Measurements from ENCODE around the gene ZNF44. TPM values are rescaled to one million over a fixed set of nuclear protein-coding genes. Genes with fewer than 3 reads are reported as not detected.

The ZNF44 gene
- total RNA-seq, 1 donor, result 5.2 TPM

DNA sequence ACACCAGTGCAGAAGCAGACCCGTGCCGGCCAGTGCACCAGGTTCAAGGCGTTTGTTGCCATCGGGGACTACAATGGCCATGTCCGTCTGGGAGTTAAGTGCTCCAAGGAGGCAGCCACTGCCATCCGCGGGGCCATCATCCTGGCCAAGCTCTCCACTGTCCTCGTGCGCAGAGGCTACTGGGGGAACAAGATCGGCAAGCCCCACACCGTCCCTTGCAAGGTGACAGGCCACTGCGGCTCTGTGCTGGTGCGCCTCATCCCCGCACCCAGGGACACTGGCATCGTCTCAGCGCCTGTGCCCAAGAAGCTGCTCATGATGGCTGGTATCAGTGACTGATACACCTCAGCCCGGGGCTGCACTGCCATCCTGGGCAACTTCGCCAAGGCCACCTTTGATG, 10.1 kb downstream of the ZNF44 start:
- DNase-seq (ENCODE audit: low read depth), result no peak
- TF ChIP-seq, protein P1, sequence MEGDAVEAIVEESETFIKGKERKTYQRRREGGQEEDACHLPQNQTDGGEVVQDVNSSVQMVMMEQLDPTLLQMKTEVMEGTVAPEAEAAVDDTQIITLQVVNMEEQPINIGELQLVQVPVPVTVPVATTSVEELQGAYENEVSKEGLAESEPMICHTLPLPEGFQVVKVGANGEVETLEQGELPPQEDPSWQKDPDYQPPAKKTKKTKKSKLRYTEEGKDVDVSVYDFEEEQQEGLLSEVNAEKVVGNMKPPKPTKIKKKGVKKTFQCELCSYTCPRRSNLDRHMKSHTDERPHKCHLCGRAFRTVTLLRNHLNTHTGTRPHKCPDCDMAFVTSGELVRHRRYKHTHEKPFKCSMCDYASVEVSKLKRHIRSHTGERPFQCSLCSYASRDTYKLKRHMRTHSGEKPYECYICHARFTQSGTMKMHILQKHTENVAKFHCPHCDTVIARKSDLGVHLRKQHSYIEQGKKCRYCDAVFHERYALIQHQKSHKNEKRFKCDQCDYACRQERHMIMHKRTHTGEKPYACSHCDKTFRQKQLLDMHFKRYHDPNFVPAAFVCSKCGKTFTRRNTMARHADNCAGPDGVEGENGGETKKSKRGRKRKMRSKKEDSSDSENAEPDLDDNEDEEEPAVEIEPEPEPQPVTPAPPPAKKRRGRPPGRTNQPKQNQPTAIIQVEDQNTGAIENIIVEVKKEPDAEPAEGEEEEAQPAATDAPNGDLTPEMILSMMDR (IDR thresholded peaks at IDR 0.05; ENCODE audit: insufficient read depth, low read depth, low read length), result no peak
- H3K4me3 ChIP-seq (ENCODE audit: low read depth, low read length), result no peak overlapping the region

DNA sequence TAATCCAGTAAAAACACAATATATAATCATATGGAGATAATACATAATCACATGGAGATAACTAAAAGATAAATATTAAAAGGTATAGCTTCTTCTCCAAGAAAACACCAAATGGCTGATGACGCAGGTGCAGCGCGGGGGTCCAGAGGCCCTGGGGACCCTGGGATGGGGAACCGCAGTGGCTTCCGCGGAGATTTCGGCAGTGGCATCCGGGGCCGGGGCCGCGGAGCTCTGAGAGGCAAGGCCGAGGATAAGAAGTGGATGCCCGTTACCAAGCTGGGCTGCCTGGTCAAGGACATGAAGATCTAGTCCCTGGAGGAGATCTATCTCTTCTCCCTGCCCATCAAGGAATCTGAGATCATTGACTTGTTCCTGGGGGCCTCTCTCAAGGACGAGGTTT, 10.5 kb downstream of the ZNF44 start:
- H3K4me3 ChIP-seq (ENCODE audit: low read depth, low read length), result no peak overlapping the region
- DNase-seq (ENCODE audit: low read depth), result no peak
- TF ChIP-seq, protein P1 (IDR thresholded peaks at IDR 0.05; ENCODE audit: insufficient read depth, low read depth, low read length), result no peak

DNA sequence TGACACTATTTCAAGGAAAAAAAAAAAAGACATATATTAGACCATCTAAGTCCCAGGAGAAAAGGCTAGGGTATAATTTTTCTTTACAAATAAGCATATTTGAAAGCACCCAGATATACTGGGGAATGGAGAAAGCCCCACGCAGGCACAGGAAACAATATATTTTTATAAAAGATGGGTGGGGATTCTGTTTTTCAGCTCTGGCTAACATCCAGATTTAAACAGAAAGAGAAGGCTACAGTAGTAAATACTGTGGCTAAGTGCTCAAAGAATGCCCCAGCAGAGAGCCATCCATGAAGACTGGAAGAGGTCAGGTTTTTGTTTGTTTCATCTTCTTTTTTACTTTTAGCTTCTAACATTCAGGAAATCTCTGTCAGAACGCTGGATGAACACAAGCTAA, 16.0 kb downstream of the ZNF44 start:
- DNase-seq (ENCODE audit: low read depth), result no peak
- TF ChIP-seq, protein P1 (IDR thresholded peaks at IDR 0.05; ENCODE audit: insufficient read depth, low read depth, low read length), result no peak

DNA sequence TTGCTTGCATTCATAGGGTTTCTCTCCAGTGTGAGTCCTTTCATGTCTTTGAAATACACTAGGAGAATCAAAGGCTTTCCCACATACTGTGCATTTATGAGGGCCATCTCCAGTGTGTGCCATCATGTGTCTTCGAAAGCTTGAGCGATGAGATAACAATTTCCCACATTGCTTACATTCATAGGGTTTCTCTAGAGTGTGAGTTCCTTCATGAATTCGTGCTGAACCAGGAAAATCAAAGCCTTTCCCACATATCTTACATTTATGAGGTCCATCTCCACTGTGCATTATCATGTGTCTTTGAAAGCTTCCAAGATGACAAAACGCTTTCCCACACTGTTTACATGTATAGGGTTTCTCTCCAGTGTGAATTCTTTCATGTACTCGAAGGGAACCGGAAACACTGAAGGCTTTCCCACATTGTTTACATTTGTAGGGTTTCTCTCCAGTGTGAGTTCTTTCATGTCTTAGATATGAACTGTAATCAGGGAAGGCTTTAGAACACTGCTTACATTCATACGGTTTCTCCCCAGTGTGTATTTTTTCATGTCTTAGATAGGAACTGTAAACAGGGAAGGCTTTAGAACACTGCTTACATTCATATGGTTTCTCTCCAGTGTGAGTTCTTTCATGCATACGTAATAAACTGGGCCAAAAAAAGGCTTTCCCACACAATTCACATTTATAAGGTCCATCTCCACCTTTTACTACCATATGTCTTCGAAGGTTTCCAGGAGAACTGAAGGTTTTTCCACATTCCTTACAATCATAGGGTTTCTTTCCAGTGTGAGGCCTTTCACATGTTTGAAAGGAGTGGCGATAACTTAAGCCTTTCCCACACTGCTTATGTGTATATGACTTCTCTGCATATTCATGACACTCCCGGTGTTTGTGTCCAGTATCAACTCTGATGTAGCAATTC, 21.4 kb downstream of the ZNF44 start:
- DNase-seq (ENCODE audit: low read depth), result no peak

More for the DNA sequence above, 16.0 kb downstream of the ZNF44 start:
- no peak overlapping the region for H3K4me3 ChIP-seq (ENCODE audit: low read depth, low read length)

DNA sequence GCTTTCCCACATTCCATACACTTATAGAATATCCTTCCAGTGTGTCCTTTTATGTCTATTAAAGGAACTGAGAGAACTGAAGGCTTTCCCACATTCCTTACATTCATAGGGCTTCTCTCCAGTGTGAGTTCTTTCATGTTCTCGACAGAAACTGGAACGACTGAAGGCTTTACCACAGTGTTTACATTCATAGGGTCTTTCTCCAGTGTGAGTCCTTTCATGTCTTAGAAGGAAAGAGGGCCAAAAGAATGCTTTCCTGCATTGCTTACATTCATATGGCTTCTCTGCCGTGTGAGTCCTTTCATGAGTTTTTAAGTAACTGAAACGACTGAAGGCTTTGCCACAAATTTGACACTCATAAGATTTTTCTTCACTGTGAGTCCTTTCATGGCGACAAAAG, 22.3 kb downstream of the ZNF44 start:
- no peak for DNase-seq (ENCODE audit: low read depth)
- H3K4me3 ChIP-seq (ENCODE audit: low read depth, low read length), result no peak overlapping the region
- TF ChIP-seq, protein P1 (IDR thresholded peaks at IDR 0.05; ENCODE audit: insufficient read depth, low read depth, low read length), result no peak

More for the DNA sequence above, 21.4 kb downstream of the ZNF44 start:
- H3K4me3 ChIP-seq (ENCODE audit: low read depth, low read length), result no peak overlapping the region
- TF ChIP-seq, protein P1 (IDR thresholded peaks at IDR 0.05; ENCODE audit: insufficient read depth, low read depth, low read length), result no peak

DNA sequence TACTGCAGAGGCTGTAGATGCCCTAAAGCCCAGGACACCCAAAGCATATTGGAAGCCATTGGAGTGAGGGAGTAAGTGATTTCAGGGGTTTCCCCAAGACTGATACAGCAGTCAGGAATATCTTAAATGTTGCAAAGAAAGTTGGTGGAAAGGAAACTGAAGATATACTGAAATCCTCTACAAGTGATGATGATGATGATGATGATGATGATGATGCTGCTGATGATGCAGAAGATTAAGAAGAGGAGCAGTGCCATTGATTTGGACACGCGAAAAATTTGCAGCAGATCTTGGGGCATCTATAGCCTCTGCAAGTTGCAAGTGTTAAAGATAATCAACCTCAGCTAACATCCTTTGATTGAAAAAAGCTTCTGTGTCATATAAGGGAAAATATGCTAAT, 23.8 kb downstream of the ZNF44 start:
- TF ChIP-seq, protein P1 (IDR thresholded peaks at IDR 0.05; ENCODE audit: insufficient read depth, low read depth, low read length), result no peak
- DNase-seq (ENCODE audit: low read depth), result no peak
- no peak overlapping the region for H3K4me3 ChIP-seq (ENCODE audit: low read depth, low read length)
